NCI-H510A treated with DMSO at 0.1 percent for 48 hours (cell line): ENCODE results near the gene SMIM23.
"Not testable (repeated sequence)": the region's sequence is repeated elsewhere in the genome, so short reads cannot be mapped to it uniquely, and the experiment has no call there.

Experiments used
- DNase-seq: peaks from one replicate; lab custom pipeline; 2025; lab: John Stamatoyannopoulos, UW

The SMIM23 gene

DNA sequence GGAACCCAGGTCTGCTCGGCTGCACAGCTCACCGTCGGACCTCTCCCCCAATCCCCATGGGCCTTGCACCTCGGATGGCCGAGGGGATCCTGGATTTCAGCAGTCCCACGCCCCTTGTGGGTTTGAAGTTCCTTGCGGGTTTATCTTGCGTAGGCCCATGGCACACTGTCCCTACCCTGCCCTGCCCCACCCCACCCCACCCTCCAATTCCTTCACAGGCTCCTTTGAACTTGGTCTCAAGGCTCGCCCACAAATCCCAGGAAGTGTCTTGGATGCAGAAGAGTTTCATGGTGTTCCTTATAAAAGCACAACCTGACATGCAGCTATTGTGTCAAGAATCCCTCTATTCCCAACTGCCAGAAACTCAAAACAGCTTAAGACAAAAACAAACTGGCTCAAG, 11.2 kb upstream of the SMIM23 start:
- no peak for DNase-seq

DNA sequence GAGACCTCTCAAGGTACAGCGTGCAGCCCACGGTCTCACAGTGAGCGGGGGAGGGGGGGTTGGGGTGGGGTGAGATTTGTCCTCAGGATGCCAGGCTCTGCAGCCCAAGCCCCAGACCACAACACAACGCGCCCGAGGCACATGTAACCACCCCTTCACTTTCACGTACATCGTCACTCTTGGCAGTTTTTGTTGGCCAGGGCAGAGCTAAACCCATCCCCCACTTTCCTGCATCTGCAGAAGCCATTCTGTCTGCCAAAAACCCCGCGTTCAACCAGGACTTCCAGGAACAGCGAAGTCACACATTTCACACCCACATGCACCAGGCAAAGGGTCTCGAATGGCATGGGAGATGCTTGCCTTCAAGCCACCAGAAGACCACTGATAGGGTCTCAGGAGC, 9.4 kb upstream of the SMIM23 start:
- DNase-seq: no peak

DNA sequence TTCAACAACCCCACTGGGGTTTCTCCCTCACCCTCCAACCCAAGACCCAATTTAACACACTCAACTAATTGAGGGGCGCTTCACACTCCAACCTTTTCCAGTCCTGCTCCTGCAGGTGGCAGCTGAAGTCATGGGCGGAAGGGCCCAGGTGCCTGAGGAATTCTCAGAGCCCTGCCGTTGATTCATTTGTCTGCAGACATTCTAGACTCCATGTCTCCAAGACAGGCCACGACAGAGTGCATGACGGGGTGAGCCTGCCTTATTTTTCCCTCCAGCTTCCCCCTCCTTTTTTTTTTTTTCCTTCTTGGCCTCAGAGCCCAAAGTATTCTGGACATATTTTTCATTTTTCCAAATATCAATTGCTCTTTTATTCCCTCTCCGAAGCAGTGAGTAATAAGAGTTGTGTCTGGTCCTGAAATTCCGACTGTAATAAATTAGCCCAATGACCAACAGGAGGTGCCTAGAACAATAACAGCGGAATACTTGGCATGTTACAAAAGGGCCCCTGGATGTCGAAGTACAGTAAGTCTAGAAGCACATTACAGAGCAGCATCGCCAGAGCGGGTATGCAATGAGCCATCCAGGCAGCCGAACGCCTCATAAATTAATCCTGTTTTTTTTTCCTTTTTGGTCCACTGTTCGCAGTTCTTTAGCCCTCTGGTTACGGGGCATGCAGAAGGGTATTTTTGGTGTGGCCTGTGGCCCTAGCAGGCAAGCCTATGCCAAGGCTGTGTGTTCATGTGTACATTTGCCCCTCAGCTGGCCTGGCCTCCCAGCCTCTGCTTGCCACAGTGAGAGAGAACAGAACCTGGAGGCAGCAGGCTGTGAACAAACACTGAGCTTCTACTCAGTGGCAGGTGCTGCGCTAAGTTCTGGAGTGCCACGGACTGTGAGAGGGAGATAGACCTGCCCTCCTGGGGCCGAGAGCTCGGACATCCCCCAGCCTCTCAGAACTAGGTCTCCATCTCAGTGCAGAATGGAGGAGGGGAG, 8.6 kb upstream of the SMIM23 start:
- DNase-seq: peak; percentile 39

DNA sequence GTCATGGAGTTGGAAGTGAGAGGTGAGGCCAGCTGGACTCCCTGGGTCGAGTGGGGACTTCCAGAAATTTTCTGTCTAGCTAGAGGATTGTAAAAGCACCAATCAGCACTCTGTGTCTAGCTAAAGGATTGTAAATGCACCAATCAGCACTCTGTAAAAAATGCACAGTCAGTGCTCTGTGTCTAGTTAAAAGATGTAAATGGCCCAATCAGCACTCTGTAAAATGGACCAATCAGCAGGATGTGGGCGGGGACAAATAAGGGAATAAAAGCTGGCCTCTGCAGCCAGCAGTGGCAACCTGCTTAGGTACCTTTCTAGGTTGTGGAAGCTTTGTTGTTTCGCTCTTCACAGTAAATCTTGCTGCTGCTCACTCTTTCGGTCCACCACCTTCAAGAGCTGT, 3.9 kb upstream of the SMIM23 start:
- DNase-seq: not testable (repeated sequence)

DNA sequence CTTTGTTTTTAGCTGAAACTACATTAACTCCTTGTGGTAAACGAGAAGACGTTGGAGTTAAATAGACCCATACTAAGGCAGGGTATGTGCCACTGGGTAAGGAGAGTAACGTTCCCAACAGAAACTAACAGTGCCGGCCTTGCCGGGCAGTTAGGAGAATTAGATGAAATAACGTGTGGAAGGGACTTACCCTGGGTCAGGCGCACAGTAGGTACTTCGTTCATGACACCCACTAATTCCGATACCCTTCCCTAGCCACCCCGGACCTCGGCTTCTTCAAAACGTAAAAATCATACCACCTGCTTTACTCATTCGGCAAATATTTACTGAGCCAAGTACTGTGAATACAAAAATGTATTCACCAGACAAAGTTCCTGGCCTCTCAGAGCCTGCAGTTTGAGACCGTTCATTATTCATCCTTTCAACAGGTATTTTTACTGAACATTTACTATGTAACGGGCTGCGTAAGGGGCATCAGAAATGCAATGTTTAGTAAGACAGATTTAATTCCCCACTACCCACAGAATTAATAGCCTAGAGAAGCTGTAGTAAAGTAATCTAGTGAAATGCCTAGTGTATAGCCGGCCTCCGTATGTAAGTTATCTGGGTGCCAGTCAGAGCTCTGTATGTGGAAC, 3.2 kb upstream of the SMIM23 start:
- no peak for DNase-seq

DNA sequence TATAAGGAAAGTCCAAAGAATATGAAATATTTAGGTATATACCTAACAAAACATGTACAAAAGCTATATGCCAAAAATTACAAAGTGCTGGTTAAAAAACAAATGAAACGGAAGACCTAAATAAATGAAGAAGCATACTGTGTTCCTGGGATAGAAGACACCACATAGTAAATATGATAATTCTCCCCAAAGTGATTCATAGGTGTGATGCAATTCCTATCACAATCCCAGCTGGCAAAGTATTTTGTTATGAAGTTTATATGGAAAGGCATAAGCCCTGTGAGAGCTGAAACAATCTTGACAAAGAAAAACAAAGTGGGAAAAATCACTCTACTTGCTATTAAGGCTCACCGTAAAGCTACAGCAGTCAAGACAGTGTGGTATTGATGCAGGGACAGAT, 2.6 kb upstream of the SMIM23 start:
- no peak for DNase-seq

DNA sequence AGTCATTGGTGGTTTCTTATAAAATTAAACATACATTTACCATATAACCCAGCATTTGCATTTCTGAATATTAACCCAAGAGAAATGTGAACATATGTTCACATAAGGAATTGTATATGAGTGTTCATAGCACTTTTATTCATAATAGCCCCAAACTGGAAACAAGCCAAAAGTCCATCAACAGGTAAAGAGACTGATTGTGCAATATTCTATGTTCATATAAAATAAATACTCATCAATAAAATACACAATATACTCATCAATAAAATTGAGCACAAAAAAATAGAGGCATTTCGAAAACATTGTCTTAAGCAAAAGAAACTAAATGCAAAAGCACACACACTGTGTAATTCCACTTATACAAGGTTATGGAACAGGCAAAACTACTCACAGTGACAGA, 3.7 kb downstream of the SMIM23 start:
- DNase-seq: no peak

DNA sequence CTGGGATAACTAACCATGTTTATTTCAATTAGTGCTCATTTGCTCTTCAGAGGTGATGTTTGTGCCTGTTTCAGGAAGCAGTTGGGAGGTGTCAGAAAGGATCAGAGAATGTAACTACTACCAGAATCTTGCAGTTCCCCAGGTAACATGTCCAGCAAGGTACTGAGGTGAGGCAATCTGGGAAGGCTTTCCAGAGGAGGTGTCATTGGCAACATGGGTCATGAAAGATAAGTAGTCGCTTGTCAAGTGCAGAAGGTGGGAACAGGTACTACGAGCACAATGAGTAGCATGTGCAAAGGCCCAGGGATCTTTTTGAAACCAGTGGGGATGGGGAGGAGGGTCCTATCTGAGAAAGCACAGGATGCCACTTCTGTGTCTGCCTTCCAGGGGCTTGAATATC, 4.8 kb downstream of the SMIM23 start:
- DNase-seq: no peak

DNA sequence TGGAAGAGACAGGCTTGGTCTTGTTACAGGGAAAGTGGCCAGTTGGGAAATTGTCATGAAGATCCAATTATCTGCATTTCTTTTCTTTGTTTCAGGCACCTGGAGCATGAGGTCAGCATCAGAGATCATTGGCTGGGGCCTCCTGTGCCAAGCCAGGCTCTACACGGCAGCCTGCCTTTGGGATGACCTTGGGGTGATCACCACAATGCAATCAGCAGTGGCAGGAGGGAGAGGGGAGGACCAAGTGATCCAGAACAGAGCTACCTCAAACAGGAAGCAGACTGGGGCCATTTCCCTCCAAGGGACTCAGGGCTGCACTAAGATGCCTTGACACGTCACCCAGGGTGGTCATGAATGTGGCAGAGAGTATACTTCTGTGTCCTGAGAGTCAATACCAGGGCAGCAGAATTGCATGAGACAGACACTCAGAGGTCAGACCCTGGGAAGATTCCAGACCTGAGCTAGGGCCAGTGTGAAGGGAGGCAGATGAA, 8.9 kb downstream of the SMIM23 start:
- no peak for DNase-seq

DNA sequence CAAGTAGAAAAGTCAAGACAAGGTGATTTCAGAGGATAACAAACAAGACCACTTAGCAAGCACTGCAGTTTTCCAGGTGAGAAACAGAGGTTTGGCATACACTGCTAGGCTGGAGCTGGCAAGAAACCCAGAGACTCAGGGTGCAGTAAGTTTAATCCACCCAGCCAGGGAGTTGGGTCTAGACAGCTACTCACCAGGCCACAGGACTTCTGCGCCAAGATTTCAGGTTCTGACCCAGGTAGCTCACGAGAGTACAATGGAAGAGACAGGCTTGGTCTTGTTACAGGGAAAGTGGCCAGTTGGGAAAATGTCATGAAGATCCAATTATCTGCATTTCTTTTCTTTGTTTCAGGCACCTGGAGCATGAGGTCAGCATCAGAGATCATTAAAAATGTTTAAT, 9.8 kb downstream of the SMIM23 start:
- DNase-seq: no peak

DNA sequence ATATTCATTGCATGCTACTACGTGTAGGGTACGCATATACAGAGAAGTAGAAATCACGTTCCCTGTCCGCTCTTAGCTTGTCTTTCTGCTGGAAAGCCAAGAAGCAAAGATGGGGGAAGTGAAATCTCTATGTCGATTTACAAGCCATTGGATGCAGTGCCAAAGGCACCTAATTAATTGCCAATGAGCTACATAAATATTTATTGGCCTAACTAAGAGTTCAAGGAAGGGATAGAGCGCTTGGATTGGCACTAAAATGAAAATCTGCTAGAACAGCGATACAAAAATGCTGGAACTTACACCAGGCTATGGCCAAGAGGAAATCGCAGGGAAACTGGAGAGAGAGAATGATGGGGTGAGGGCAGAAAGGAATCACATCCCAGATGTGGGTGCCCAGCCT, 10.8 kb downstream of the SMIM23 start:
- no peak for DNase-seq

DNA sequence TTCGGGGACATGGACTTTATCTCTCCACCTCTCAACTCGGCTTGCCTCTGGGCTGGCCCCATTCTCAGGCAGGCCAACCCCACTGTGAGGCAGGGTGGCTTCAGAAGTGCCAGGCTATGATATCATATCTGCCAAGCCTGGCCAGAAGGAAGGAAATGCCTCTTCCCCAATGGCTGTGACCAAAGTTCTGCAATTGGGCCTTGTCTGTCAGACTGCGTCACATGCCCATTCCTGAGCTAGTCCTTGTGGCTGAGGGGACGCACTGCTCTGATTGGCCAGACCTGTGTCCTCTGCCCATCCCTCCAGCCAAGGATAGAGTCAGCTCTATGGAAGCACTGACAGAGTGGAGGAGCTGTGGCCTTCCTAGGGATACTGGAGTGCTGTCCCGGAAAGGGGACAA, 11.9 kb downstream of the SMIM23 start:
- no peak for DNase-seq

DNA sequence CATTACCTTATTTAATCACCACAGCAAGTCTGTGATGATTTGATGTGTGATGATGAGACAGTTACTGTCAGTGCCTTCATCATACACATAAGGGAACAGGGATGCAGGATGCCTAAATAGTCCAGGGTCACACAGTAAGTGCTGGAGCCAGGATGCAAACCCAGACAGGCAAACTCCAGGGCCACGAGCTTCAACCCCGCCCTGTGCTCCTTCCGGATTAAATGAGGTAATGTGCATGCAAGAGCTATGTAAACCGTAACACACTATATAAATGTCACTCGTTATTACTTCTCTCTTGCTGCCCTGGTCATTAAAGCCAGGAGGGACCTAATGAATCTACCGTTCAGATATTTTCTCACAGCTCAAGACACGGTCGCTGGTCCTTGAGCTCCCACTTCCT, 12.8 kb downstream of the SMIM23 start:
- DNase-seq: no peak

DNA sequence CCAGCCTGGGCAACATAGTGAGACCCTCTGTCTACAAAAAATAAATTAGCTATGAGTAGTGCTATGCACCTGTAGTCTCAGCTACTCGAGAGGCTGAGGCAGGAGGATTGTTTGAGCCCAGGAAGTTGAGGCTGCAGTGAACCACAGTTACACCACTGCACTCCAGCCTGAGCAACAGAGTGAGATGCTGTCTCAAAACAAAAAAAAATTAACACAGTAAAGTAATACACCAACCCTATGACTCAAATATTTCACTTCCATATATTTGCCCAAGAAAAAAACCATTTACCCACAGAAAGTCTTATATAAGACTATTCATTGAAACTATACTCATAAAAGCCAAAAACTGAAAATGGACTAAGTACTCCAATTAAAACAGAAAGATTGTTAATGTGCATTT, 16.2 kb downstream of the SMIM23 start:
- no peak for DNase-seq

DNA sequence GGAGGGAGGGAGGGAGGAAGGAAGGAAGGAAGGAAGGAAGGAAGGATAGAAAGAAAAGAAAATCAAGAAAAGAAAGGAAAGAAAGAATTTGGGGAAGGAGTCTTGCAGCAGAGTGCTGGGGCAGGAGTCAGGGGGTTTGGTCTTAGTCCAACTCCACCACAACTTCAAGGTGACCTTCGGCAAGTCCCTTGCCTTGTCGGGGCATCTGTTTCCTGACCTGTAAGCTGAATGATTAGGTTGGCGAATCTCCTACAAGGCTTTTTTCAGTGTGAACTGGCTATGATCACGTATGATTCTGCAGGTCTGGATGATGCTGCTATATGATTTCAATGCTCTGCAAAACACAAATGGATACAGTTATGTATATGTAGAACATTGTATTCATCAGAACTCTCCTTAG, 20.1 kb downstream of the SMIM23 start:
- DNase-seq: no peak

DNA sequence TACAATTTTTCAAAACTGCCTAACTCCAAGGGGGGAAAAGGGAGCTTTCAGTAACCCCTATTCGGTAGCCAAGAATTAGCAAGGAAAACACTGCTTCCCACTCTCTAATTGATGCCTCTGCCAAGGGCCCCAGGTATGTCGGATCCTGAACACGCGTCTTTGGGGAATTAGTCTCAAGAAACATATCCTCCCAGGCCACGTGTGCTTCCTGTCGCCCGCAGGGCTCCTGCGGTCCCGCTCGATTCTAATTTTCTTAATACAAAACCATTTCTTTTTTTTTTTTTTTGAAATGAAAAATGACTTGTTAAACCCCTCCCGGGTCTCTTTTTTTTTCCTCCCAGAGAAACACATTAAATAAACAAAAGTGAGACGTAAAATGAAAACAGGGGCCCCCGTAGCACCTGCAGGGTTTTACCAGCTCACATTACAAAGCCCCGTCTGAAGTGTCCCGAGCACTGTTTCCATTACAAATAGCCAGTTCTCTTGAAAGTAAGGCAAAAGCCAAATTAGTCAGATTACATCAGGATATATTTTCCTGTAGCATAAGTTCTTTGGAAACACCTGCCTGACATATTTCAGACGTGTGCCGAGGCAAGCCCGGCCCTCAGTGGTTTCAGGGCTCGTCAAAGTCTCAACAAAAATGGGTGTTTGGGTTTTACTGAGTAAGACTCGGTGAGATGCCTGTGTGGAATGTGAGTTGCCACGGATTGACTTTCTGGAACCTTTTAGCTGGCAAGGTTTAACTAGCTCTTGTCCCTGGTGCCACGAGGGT, 21.5 kb downstream of the SMIM23 start:
- peak; percentile 52 for DNase-seq

DNA sequence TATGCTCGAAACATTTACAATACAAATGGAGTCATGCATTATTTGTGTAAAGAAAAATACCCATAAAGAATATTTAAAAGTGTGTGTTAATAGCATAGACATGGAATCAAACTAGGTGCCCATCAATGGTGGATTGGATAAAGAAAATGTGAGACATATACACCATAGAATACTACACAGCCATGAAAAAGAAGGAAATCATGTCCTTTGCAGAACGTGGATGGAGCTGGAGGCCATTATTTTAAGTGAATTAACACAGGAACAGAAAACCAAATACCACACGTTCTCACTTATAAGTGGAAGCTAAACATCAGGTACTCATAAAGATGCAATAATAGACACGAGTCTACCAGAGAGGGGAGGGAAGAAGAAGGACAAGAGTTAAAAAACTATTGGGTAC, 22.8 kb downstream of the SMIM23 start:
- DNase-seq: no peak

DNA sequence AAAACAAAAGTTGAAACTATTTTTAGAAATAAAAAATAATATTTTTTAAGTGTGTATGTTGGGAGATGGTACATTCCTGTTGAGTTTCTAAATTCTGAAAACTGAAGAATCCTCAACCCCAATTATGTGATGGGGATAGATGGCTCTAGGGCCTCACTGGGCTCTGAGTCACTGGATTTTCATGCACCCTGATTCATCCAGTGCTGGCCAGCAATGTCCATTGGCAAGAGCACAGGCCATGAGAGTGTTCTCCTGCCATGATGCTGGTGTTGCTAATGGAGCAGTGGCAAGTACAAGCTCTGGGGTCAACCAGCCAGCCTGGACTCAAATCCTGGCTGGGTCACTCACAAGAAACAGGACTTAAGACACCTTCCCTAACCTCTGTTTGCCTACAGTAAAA, 23.3 kb downstream of the SMIM23 start:
- no peak for DNase-seq

DNA sequence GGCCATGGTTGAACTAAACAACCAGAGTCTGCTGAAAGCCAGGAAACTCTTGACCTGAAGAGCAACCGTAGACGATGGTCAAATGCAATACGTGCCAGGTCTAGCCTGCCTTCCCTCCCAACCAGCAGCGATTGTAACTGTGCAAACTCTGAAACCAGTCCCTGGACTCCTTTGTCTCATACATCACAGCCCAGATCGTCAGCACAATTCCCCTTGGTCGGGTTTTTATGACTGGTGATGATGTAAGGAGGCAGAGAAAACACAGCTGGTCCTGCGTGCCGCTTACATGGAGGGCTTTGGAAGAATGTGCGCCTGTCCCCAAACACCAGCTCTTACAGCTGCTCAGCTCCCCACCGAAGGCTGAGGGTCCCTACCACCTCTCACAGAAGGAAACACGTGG, 24.6 kb downstream of the SMIM23 start:
- DNase-seq: peak; percentile 79

DNA sequence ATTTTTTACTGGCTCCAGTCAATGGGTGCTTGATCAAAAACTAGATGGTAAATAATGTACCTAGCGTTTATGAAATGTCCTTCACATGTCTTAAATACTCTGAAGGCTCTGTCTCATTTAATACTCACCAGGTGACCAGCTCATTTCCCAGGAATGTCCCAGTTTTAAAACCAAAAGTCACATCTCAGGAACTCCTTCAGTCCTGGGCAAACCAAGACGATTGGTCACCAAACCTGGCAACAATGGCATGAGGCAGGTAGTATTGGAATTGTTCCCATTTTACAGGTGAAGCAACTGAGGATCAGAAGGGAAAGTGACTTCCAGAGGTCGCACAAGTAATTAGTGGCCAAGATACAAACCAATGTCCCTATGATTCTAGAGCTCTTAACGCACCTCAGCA, 27.7 kb downstream of the SMIM23 start:
- no peak for DNase-seq

DNA sequence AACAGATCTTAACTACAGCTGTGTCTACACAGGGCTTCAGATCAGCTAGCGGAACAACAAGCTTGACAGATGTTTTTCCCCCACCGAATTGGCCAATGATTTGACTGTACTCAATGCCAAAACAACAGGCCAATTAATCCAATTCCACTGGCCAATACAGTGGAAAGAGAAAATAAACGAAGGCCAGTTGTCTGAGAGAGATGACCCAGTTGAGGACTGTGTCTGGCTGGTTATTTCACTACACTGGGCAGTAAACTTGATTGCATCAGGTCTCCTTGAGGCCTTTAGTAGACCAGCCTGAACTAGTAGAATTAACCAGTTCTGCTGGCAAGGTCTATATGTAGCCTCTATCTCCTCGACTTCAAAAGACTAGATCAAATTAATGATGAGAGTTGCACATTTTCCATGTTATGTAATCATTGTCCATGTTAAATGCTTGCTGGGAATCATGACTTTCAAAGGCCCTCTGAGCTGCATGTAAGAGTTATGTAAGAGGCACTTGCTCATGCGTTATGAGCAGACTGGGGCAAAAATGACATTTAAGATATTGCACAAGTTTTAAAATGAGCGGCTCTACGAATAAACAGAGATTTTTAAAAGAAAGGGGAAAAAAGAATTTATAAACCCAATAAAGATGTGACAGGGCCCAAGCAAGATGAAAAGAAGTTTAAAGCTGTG, 28.3 kb downstream of the SMIM23 start:
- peak; percentile 15 for DNase-seq

DNA sequence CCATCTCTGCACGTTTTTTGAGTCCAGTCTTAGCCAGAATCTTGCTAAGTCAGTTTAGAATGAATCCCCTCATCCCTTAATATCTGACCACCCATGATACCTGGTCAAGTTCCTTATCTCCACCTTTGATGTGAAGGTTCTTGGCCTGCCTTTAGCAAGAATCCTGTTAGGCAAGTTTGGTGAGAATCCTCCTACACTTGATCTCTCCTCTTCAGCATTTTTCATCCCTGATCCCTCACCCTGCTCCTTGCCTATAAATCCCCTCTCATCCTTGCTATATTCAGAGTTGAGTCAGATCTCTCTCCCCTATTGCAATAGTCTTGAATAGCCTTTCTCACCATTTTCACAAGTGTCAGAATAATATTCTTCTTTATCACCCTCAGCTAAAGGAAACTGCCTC, 31.0 kb downstream of the SMIM23 start:
- DNase-seq: no peak
